HL-60 (cell line): ENCODE data around the gene OSBPL3.
A peak's percentile ranks its signal among the peaks of the same experiment; 100 is the strongest.

Experiments used
- DNase-seq, 2 experiments: peaks; one replicate each; pipeline ENCODE4 v3.0.0-alpha.2; 2010 to 2020; ENCODE audit warnings: low read depth in 1 of 2, low spot score in 1 of 2
- H3K27ac ChIP-seq: fragments of 250-450 bp; sonication (Bioruptor Pico); replicated peaks from 2 replicates; pipeline ENCODE4 v1.5.1; 2020; ENCODE audit warnings: mild to moderate bottlenecking, moderate library complexity
- H3K27me3 ChIP-seq: fragments of 250-450 bp; sonication (Bioruptor Pico); 2 replicates; pipeline ENCODE4 v1.5.1; 2021; ENCODE audit warnings: mild to moderate bottlenecking, moderate library complexity; ENCODE audit not compliant: insufficient read depth, poor library complexity, severe bottlenecking
- H3K4me3 ChIP-seq: replicated peaks from 2 replicates; pipeline ENCODE4 v1.5.1; 2011; ENCODE audit warnings: mild to moderate bottlenecking, control low read depth, low read length; ENCODE audit not compliant: insufficient read depth
- CTCF ChIP-seq: IDR thresholded peaks from one replicate; pipeline ENCODE4 v1.5.1; 2011; ENCODE audit warnings: low read length, control low read depth, inconsistent platforms; ENCODE audit not compliant: insufficient read depth
- GABPA ChIP-seq: IDR thresholded peaks from 2 replicates; pipeline ENCODE4 v1.6.1; 2012; ENCODE audit warnings: low read depth
- POLR2AphosphoS5 ChIP-seq: IDR thresholded peaks from 2 replicates; pipeline ENCODE4 v1.6.1; 2012; ENCODE audit warnings: low read depth
- REST ChIP-seq: IDR thresholded peaks from 2 replicates; pipeline ENCODE4 v1.6.1; 2012; ENCODE audit warnings: low read depth; ENCODE audit not compliant: insufficient replicate concordance
- SPI1 ChIP-seq: IDR thresholded peaks from 2 replicates; pipeline ENCODE4 v1.6.1; 2012; ENCODE audit warnings: low read depth, mild to moderate bottlenecking, borderline replicate concordance

OSBPL3 gene

GRCh38 chr7:24836084-24836483, 143.9 kb downstream of the OSBPL3 start:
- peak overlapping the region; percentile 31; the same call in 1 of the 2 replicates for H3K27ac ChIP-seq
- no peak for TF ChIP-seq REST
- no peak for TF ChIP-seq GABPA
- TF ChIP-seq CTCF = no peak
- no peak for TF ChIP-seq POLR2AphosphoS5
- TF ChIP-seq SPI1 = peak; percentile 65; the same call in 1 of the 2 replicates
- no peaks in the 10 kb centered on the region for H3K27me3 ChIP-seq
- peak in 1 of 2 experiments; percentile 55 for DNase-seq
- no peak overlapping the region for H3K4me3 ChIP-seq

- peak overlapping the region; percentile 31 for H3K27ac ChIP-seq
- H3K27me3 ChIP-seq = no peaks in the 10 kb centered on the region
- no peak for TF ChIP-seq SPI1
- no peak for TF ChIP-seq GABPA
- no peak for TF ChIP-seq REST
- TF ChIP-seq CTCF = no peak
- TF ChIP-seq POLR2AphosphoS5 = no peak
Observed at GRCh38 chr7:24835643-24836042, 144.3 kb downstream of the OSBPL3 start.

GRCh38 chr7:24834128-24834798, 145.7 kb downstream of the OSBPL3 start:
- no peak for TF ChIP-seq GABPA
- peak; percentile 58 for TF ChIP-seq REST
- peak; percentile 42; the same call in 1 of the 2 replicates for TF ChIP-seq SPI1
- peak in 1 of 2 experiments; percentile 76 for DNase-seq
- H3K27me3 ChIP-seq = no peaks in the 10 kb centered on the region
- no peak overlapping the region; the same call in 1 of the 2 replicates for H3K4me3 ChIP-seq
- peak overlapping the region; percentile 42; the same call in 1 of the 2 replicates for H3K27ac ChIP-seq

More at GRCh38 chr7:24835643-24836042, 144.3 kb downstream of the OSBPL3 start:
- DNase-seq = no peak
- H3K4me3 ChIP-seq = no peak overlapping the region
